Hematopoietic multipotent progenitor cell treated with erythropoietin and hydrocortisone succinate and interleukin-3 and kit ligand, for 15 days (in vitro differentiated cells): ENCODE measurements around the gene HTN1.
"Not testable (repeated sequence)": the region's sequence is repeated elsewhere in the genome, so short reads cannot be mapped to it uniquely, and the experiment has no call there.

Experiments used
- DNase-seq: peaks from one replicate; pipeline ENCODE4 v3.0.0-alpha.2; 2015; ENCODE audit warnings: low spot score

Gene HTN1

GRCh38 chr4:70050138-70050537 is at the start of gene HTN1:
HTN1 (plus strand) TSS chr4:70050438; CDS start chr4:70053077, 2,639 bp downstream.
- DNase-seq, result not testable (repeated sequence)

GRCh38 chr4:70000711-70001110 is 49.5 kb upstream of the HTN1 start:
- no peak for DNase-seq

- DNase-seq, result no peak
Observed at GRCh38 chr4:70002507-70002906, 47.7 kb upstream of the HTN1 start.

GRCh38 chr4:70008771-70009170 is 41.5 kb upstream of the HTN1 start:
- no peak for DNase-seq

GRCh38 chr4:70019006-70019405 is 31.2 kb upstream of the HTN1 start:
- DNase-seq, result not testable (repeated sequence)

- DNase-seq, result no peak
Observed at GRCh38 chr4:70023218-70023617, 27.0 kb upstream of the HTN1 start.

- DNase-seq, result no peak
Observed at GRCh38 chr4:70027011-70027410, 23.2 kb upstream of the HTN1 start.

- not testable (repeated sequence) for DNase-seq
Observed at GRCh38 chr4:70028159-70028558, 22.1 kb upstream of the HTN1 start, which contains the start of gene HTN3. HTN3 (plus strand) TSS chr4:70028459; CDS start chr4:70030741, 2,282 bp downstream.

- DNase-seq, result not testable (repeated sequence)
Observed at GRCh38 chr4:70037559-70037958, 12.7 kb upstream of the HTN1 start.

GRCh38 chr4:70039928-70040327 is 10.3 kb upstream of the HTN1 start:
- DNase-seq, result not testable (repeated sequence)

GRCh38 chr4:70041652-70042286 is 8.5 kb upstream of the HTN1 start:
- DNase-seq, result no peak

- not testable (repeated sequence) for DNase-seq
Observed at GRCh38 chr4:70056534-70056933, 6.3 kb downstream of the HTN1 start.

- no peak for DNase-seq
Observed at GRCh38 chr4:70057651-70058050, 7.4 kb downstream of the HTN1 start.

- DNase-seq, result no peak
Observed at GRCh38 chr4:70059149-70059548, 8.9 kb downstream of the HTN1 start.

GRCh38 chr4:70062000-70062399 is 11.8 kb downstream of the HTN1 start:
- no peak for DNase-seq

- DNase-seq, result no peak
Observed at GRCh38 chr4:70080205-70080604, 30.0 kb downstream of the HTN1 start.

GRCh38 chr4:70099206-70099605 is 49.0 kb downstream of the HTN1 start:
- no peak for DNase-seq
